Endodermal cell (in vitro differentiated cells): Measurements from ENCODE around the gene MOSMO. TPM values are rescaled to one million over a fixed set of nuclear protein-coding genes. Genes with fewer than 3 reads are reported as not detected.
A peak's percentile ranks its signal among the peaks of the same experiment; 100 is the strongest.

Source experiments
- DNase-seq: peaks from one replicate; pipeline ENCODE4 v3.0.0-alpha.2; 2017
- H3K27ac ChIP-seq: 2 replicates; pipeline ENCODE4 v1.5.1; 2013; ENCODE audit warnings: mild to moderate bottlenecking, low read depth, low read length, moderate library complexity
- H3K27me3 ChIP-seq: 2 replicates; pipeline ENCODE4 v1.6.1; 2013; ENCODE audit warnings: mild to moderate bottlenecking, low read length, moderate library complexity; ENCODE audit not compliant: insufficient read depth, control insufficient read depth, poor library complexity, severe bottlenecking
- H3K36me3 ChIP-seq: 2 replicates; pipeline ENCODE4 v1.7.0; 2013; ENCODE audit warnings: mild to moderate bottlenecking, low read length, moderate library complexity; ENCODE audit not compliant: control insufficient read depth, insufficient read depth
- H3K4me1 ChIP-seq: one replicate; pipeline ENCODE4 v1.7.0; 2013; ENCODE audit warnings: low read length; ENCODE audit not compliant: control insufficient read depth, insufficient read depth
- H3K4me3 ChIP-seq: 2 replicates; pipeline ENCODE4 v1.5.1; 2013; ENCODE audit warnings: mild to moderate bottlenecking, low read length, moderate library complexity
- H3K9ac ChIP-seq: 2 replicates; pipeline ENCODE4 v1.6.1; 2013; ENCODE audit warnings: mild to moderate bottlenecking, low read length, moderate library complexity; ENCODE audit not compliant: poor library complexity, severe bottlenecking; ENCODE audit errors: extremely low read depth
- H3K9me3 ChIP-seq: 2 replicates; pipeline ENCODE4 v1.6.1; 2013; ENCODE audit warnings: mild to moderate bottlenecking, low read length, moderate library complexity; ENCODE audit not compliant: control insufficient read depth
- H3K27ac Mint-ChIP-seq: 2 replicates; pipeline ENCODE4 v1.8.0; 2020; ENCODE audit warnings: mixed read lengths
- H3K27me3 Mint-ChIP-seq: 2 replicates; pipeline ENCODE4 v1.8.0; 2021; ENCODE audit warnings: mild to moderate bottlenecking, mixed read lengths; ENCODE audit not compliant: insufficient read depth
- H3K36me3 Mint-ChIP-seq: 2 replicates; pipeline ENCODE4 v1.8.0; 2020; ENCODE audit warnings: low read depth, mixed read lengths
- H3K4me1 Mint-ChIP-seq: 2 replicates; pipeline ENCODE4 v1.8.0; 2020; ENCODE audit warnings: mixed read lengths
- H3K4me3 Mint-ChIP-seq: 2 replicates; pipeline ENCODE4 v1.8.0; 2020; ENCODE audit warnings: mild to moderate bottlenecking, moderate library complexity, mixed read lengths
- H3K9me3 Mint-ChIP-seq: 2 replicates; pipeline ENCODE4 v1.8.0; 2020; ENCODE audit warnings: mild to moderate bottlenecking, mixed read lengths
- CTCF ChIP-seq: fragments of 200-600 bp; sonication (generic); conservative IDR thresholded peaks from 2 replicates; pipeline ENCODE4 v1.5.0; 2021; ENCODE audit warnings: antibody characterized with exemption, mild to moderate bottlenecking
- WGBS, 2 experiments: methylation state at CpG; one replicate each; pipeline versions ENCODE4 v1.1.5 to v1.1.7; 2013; ENCODE audit warnings: missing lambda C conversion rate in 2 of 2, mixed read lengths in 1 of 2; ENCODE audit not compliant: insufficient coverage in 1 of 2, insufficient read length in 1 of 2; 5-methylcytosine and 5-hydroxymethylcytosine counted together
- total RNA-seq, 2 donors: library from RNA; stranded (reverse); fragmentation: NEBNext Ultra II Directional in 1 of 2; extraction: Animal tissue kit (Norgen Biotek cat#: 25700) in 1 of 2; gene quantifications; 2 replicates in 1 of 2; 3 replicates in 1 of 2; pipeline ENCODE4 v1.2.1, GENCODE V29; 2021

The MOSMO gene
- total RNA-seq, 2 donors from 2014 or later, result 12.6 to 14.7 TPM

DNA sequence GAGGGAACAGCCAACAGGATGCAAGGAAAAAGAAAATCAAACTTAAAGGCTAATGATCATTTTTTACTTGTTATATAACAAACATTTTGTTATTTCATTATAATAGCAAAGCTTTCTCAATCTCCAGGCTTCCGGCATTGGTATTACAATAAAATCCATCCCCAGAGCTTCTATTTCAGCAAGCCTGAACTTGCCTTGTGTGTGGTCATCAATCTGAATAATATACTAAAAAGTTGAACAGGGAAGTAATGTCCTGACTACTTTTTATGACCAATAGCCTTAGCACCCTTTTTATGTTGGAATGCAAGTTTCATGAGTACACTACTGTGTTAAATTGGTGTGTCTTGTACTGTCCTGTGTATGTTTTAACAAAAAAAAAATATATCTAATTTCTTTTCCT lies 57.3 kb downstream of the MOSMO start:
- H3K4me3 Mint-ChIP-seq, result no peak overlapping the region
- WGBS, 2 experiments, result 100% methylated on average over 1 of the region's 1 CpG; no CpG with 5 or more reads in 1 of the 2 experiments
- no peaks in the 10 kb centered on the region for H3K27me3 ChIP-seq
- peaks cover 16% of the 10 kb centered on the region for H3K9me3 Mint-ChIP-seq
- peaks cover 4% of the 10 kb centered on the region for H3K36me3 ChIP-seq
- peak overlapping the region; percentile 23 for H3K27ac Mint-ChIP-seq
- H3K4me3 ChIP-seq, result no peak overlapping the region
- no peak overlapping the region for H3K9ac ChIP-seq
- H3K27ac ChIP-seq, result no peak overlapping the region
- H3K4me1 Mint-ChIP-seq, result peaks cover 20% of the 10 kb centered on the region
- TF ChIP-seq CTCF, result no peak
- peaks cover 20% of the 10 kb centered on the region for H3K9me3 ChIP-seq
- no peak for DNase-seq
- H3K4me1 ChIP-seq, result peaks cover 7% of the 10 kb centered on the region
- no peaks in the 10 kb centered on the region for H3K27me3 Mint-ChIP-seq
- H3K36me3 Mint-ChIP-seq, result peaks cover 13% of the 10 kb centered on the region

GRCh38 chr16:22070361-22071330 lies 62.7 kb downstream of the MOSMO start:
- Histone ChIP-seq H3K4me1 (peaks cover 3% of the 10 kb centered on the region), H3K9ac (no peak overlapping the region), H3K27me3 (no peaks in the 10 kb centered on the region), H3K36me3 (peaks cover 4% of the 10 kb centered on the region), H3K9me3 (peaks cover 20% of the 10 kb centered on the region), H3K4me3 (no peak overlapping the region), H3K27ac (no peak overlapping the region)
- Mint-ChIP-seq H3K4me3 (no peak overlapping the region), H3K9me3 (peaks cover 16% of the 10 kb centered on the region), H3K27me3 (no peaks in the 10 kb centered on the region), H3K27ac (no peak overlapping the region), H3K36me3 (peaks cover 13% of the 10 kb centered on the region), H3K4me1 (peaks cover 2% of the 10 kb centered on the region)
- no peak for TF ChIP-seq CTCF
- 90 to 96% methylated on average over 9 to 12 of the region's 12 CpGs for WGBS, 2 experiments
- no peak for DNase-seq

- no peaks in the 10 kb centered on the region for H3K4me1 ChIP-seq
- H3K27ac ChIP-seq, result no peak overlapping the region
- Mint-ChIP-seq H3K4me1 (no peaks in the 10 kb centered on the region), H3K27me3 (no peaks in the 10 kb centered on the region), H3K4me3 (no peak overlapping the region), H3K27ac (no peak overlapping the region), H3K9me3 (peaks cover 11% of the 10 kb centered on the region), H3K36me3 (peaks cover 9% of the 10 kb centered on the region)
- H3K36me3 ChIP-seq, result peaks cover 4% of the 10 kb centered on the region
- WGBS, 2 experiments, result 93 to 95% methylated on average over 6 to 7 of the region's 7 CpGs
- H3K4me3 ChIP-seq, result no peak overlapping the region
- no peak overlapping the region for H3K9ac ChIP-seq
- no peaks in the 10 kb centered on the region for H3K27me3 ChIP-seq
- no peak for TF ChIP-seq CTCF
- no peak for DNase-seq
- peaks cover 15% of the 10 kb centered on the region for H3K9me3 ChIP-seq
Measured at GRCh38 chr16:22071331-22071910, 63.5 kb downstream of the MOSMO start.
